Activated B cell treated with CpG ODN at 0.5 μM for 24 hours (primary cell): ENCODE measurements around the gene DOCK3. TPM values are rescaled to one million over a fixed set of nuclear protein-coding genes. Genes with fewer than 3 reads are reported as not detected.
"Not testable (repeated sequence)": the region's sequence is repeated elsewhere in the genome, so short reads cannot be mapped to it uniquely, and the experiment has no call there.

Source experiments
- ATAC-seq: fragments of 200-7000 bp; cut with Tn5 transposase; one replicate; pipeline ENCODE4 v1.10.0; 2021; ENCODE audit warnings: low read depth, mild to moderate bottlenecking, moderate library complexity
- CTCF ChIA-PET: fragments of 350-600 bp; sonication (Branson Sonifier 250); formaldehyde crosslinking; loops from one replicate; lab custom pipeline; 2021; ENCODE audit warnings: antibody characterized with exemption; lab: Charles Lee
- POLR2A ChIA-PET: fragments of 350-600 bp; sonication (Branson Sonifier 250); formaldehyde crosslinking; loops from one replicate; lab custom pipeline; 2021; ENCODE audit warnings: antibody characterized with exemption; lab: Charles Lee
- DNase-seq: peaks from one replicate; pipeline ENCODE4 v3.0.0; 2022
- H3K27ac Mint-ChIP-seq: one replicate; pipeline ENCODE4 v1.8.0; 2020; ENCODE audit warnings: mixed read lengths
- H3K27me3 Mint-ChIP-seq: one replicate; pipeline ENCODE4 v1.8.0; 2021; ENCODE audit warnings: mixed read lengths
- H3K36me3 Mint-ChIP-seq: one replicate; pipeline ENCODE4 v1.8.0; 2021; ENCODE audit warnings: low read depth, mixed read lengths
- H3K4me1 Mint-ChIP-seq: one replicate; pipeline ENCODE4 v1.8.0; 2021; ENCODE audit warnings: mixed read lengths
- H3K4me3 Mint-ChIP-seq: one replicate; pipeline ENCODE4 v1.8.0; 2020; ENCODE audit warnings: mild to moderate bottlenecking, mixed read lengths
- H3K9me3 Mint-ChIP-seq: one replicate; pipeline ENCODE4 v1.8.0; 2020; ENCODE audit warnings: mixed read lengths
- intact Hi-C: fragments of 100-400 bp; cut with micrococcal nuclease; formaldehyde crosslinking; loops from one replicate; pipeline ENCODE4 v1.15.1; 2024
- total RNA-seq: library from RNA; stranded (reverse); gene quantifications from 2 replicates; pipeline ENCODE4 v1.2.3, GENCODE V29; 2022
- TF ChIP-seq, protein P1 (sequence below): fragments of 200-600 bp; IDR thresholded peaks from one replicate; pipeline ENCODE4 v1.8.0; 2022; ENCODE audit warnings: antibody characterized with exemption, mild to moderate bottlenecking

Gene DOCK3
- total RNA-seq, 1 donor from 2014 or later, result 0.04 TPM

DNA sequence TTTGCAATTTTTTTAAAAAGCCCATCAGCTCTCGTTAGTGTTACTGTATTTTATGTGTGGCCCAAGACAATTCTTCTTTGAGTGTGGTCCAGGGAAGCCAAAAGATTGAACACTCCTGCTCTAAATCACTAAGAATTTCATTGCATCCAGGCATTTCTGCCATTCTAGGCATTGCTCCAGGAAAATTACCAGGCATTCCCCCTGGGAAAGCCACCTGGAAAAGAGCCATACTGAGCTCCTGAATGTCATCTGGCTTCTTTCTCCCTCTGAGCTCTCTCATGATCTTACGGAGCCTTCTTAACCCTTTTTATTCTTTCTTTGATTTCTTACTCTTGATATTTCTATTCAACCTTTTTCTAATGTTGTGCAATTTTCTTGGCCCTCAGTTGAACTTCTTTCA, 202.2 kb downstream of the DOCK3 start:
- H3K36me3 Mint-ChIP-seq, result no peaks in the 10 kb centered on the region
- DNase-seq (no peak), ATAC-seq (no peak)
- no peaks in the 10 kb centered on the region for H3K9me3 Mint-ChIP-seq
- H3K27ac Mint-ChIP-seq, result no peak overlapping the region
- no peak overlapping the region for H3K4me3 Mint-ChIP-seq
- intact Hi-C loops, result no loop called here
- peaks cover 15% of the 10 kb centered on the region for H3K27me3 Mint-ChIP-seq
- no peaks in the 10 kb centered on the region for H3K4me1 Mint-ChIP-seq
- TF ChIP-seq, protein P1, sequence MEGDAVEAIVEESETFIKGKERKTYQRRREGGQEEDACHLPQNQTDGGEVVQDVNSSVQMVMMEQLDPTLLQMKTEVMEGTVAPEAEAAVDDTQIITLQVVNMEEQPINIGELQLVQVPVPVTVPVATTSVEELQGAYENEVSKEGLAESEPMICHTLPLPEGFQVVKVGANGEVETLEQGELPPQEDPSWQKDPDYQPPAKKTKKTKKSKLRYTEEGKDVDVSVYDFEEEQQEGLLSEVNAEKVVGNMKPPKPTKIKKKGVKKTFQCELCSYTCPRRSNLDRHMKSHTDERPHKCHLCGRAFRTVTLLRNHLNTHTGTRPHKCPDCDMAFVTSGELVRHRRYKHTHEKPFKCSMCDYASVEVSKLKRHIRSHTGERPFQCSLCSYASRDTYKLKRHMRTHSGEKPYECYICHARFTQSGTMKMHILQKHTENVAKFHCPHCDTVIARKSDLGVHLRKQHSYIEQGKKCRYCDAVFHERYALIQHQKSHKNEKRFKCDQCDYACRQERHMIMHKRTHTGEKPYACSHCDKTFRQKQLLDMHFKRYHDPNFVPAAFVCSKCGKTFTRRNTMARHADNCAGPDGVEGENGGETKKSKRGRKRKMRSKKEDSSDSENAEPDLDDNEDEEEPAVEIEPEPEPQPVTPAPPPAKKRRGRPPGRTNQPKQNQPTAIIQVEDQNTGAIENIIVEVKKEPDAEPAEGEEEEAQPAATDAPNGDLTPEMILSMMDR, result no peak
- ChIA-PET POLR2A (no interaction called here), CTCF (no interaction called here)

DNA sequence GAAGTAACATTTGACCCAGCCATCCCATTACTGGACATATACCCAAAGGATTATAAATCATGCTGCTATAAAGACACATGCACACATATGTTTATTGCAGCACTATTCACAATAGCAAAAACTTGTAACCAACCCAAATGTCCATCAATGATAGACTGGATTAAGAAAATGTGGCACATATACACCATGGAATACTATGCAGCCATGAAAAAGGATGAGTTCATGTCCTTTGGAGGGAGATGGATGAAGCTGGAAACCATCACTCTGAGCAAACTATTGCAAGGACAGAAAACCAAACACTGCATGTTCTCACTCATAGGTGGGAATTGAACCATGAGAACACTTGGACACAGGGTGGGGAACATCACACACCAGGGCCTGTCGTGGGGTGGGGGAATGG, 208.0 kb downstream of the DOCK3 start:
- DNase-seq, intact Hi-C loops, POLR2A ChIA-PET, H3K4me1 Mint-ChIP-seq, H3K4me3 Mint-ChIP-seq, H3K27ac Mint-ChIP-seq, H3K27me3 Mint-ChIP-seq, ATAC-seq, H3K36me3 Mint-ChIP-seq, H3K9me3 Mint-ChIP-seq, CTCF ChIA-PET: not testable (repeated sequence)

DNA sequence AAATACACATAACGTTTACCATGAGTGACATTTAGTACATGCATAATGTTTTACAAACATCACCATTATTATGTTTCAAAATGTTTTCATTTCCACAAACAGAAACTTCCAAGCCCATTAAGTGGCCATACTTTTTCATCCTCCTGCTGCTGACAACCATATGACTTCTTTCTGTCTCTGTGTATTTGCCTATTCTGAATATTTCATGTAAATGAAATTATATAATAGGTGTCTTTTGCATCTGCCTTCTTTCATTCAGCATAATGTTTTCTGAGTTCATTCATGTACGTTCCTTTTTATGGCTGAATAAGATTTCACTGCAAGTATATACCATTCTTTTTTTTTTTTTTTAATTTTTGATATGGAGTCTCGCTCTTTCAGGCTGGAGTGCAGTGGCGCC, 209.0 kb downstream of the DOCK3 start:
- Mint-ChIP-seq H3K36me3 (no peaks in the 10 kb centered on the region), H3K4me1 (no peaks in the 10 kb centered on the region), H3K27ac (no peak overlapping the region), H3K9me3 (no peaks in the 10 kb centered on the region), H3K4me3 (no peak overlapping the region), H3K27me3 (peaks cover 4% of the 10 kb centered on the region)
- DNase-seq (no peak), ATAC-seq (no peak)
- CTCF ChIA-PET, result no interaction called here
- TF ChIP-seq, protein P1, result no peak
- POLR2A ChIA-PET, result no interaction called here
- intact Hi-C loops, result no loop called here

DNA sequence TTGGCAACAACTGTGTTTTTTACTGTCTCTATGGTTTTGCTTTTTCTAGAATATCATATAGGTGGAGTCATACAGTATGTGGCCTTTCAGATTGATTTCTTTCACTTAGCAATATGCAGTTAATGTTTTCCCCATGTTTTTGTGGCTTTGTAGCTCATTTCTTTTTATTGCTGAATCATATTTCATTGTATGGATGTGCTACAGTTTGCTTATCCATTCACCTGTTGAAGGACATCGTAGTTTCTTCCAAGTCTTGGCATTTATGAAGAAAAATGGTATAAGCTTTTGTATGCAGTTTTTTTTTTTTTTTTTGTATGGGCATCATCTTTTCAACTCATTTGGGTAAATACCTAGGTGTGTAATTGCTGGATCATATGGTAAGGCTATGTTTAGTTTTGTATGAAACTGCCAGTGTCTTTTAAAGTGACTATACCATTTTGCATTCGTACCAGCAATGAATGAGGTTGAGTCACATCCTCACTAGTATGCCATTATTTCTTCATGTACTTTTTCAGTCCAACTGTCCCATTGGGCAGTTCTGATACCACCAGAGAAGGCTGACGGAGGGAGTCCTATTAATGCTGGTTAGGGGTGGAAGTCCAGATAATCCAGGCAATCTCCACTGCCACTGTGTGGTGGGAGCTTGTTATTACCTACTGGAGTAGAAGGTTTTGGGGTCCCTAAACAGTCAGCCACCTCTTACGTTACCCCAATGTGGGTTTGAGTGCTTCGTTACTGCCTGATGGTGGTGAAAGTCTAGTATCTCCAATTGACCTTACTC, 210.5 kb downstream of the DOCK3 start:
- intact Hi-C loops, result no loop called here
- Mint-ChIP-seq H3K4me3 (no peak overlapping the region), H3K9me3 (no peaks in the 10 kb centered on the region), H3K36me3 (no peaks in the 10 kb centered on the region), H3K4me1 (no peaks in the 10 kb centered on the region), H3K27me3 (peaks cover 6% of the 10 kb centered on the region), H3K27ac (no peak overlapping the region)
- TF ChIP-seq, protein P1, result no peak
- ATAC-seq (no peak), DNase-seq (no peak)
- ChIA-PET CTCF (interaction anchor here (1.0 kb wide), 1 partner anchor 269 kb away, joined by 3 read pairs; no protein-coding TSS in a partner anchor), POLR2A (interaction anchor here (0.7 kb wide), 1 partner anchor 62 kb away, joined by 4 read pairs; no protein-coding TSS in a partner anchor)

DNA sequence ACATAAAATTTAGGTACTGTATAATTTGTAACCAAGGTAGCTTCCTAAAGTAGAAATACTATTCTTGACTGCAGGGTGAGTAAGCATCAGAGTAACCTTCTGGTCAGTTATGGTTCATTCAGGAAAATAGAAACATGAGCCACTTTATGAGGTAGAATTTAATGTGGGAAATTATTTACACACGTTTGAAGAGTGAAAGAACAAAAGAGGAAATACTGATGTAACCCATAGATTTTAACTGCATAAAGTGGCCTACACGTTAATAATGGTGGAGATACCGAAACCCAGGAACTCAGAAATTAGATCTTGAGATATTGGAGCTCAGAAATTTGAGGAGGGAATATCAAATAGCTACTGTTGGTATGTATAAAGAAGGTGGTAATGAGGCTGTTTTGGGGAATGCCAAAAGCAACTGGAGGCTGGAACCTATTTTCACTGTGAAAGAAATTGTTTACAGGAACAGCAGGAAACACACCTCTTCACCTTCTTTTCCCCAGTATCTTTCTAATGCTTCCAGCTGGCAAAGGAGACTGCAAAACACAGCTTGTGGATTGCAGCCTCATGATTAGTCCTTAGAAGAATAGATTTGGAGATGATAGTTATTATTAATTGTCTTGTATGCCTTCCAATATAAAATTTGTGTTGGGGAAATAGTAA, 216.1 kb downstream of the DOCK3 start:
- no peaks in the 10 kb centered on the region for H3K36me3 Mint-ChIP-seq
- no peak for DNase-seq

DNA sequence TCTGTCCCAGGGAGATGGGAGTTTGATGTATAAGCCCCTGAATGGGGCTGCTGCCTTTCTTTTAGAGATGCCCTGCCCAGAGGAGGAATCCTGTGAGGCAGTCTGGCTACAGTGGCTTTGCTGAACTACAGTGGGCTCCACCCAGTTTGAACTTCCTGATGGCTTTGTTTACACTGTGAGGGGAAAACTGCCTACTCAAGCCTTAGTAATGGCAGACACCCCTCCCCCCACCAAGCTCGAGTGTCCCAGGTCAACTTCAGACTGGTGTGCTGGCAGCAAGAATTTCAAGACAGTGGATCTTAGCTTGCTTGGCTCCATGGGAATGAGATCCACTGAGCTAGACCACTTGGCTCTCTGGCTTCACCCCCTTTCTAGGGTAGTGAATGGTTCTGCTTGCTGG, 226.4 kb downstream of the DOCK3 start:
- ATAC-seq, CTCF ChIA-PET, H3K36me3 Mint-ChIP-seq, H3K9me3 Mint-ChIP-seq, H3K27me3 Mint-ChIP-seq, H3K4me3 Mint-ChIP-seq, POLR2A ChIA-PET, H3K4me1 Mint-ChIP-seq, intact Hi-C loops, DNase-seq, H3K27ac Mint-ChIP-seq: not testable (repeated sequence)

More for the DNA sequence above, 216.1 kb downstream of the DOCK3 start:
- no peak overlapping the region for H3K4me3 Mint-ChIP-seq
- POLR2A ChIA-PET, result no interaction called here
- H3K27me3 Mint-ChIP-seq, result peaks cover 11% of the 10 kb centered on the region
- CTCF ChIA-PET, result no interaction called here
- intact Hi-C loops, result no loop called here
- H3K27ac Mint-ChIP-seq, result no peak overlapping the region
- H3K4me1 Mint-ChIP-seq, result no peaks in the 10 kb centered on the region
- TF ChIP-seq, protein P1, result no peak
- ATAC-seq, result no peak
- H3K9me3 Mint-ChIP-seq, result peaks cover 22% of the 10 kb centered on the region
